H1 (cell line): Measurements from ENCODE around the gene LDB1.

Experiments
- EP300 ChIP-seq, 2 experiments: IDR thresholded peaks; 1 replicate in 1 of 2; 2 replicates in 1 of 2; pipeline ENCODE4 v1.6.1; 2011 to 2012; ENCODE audit warnings: low read depth in 2 of 2, low read length in 2 of 2, mild to moderate bottlenecking in 2 of 2, borderline replicate concordance in 1 of 2, inconsistent platforms in 1 of 2, moderate library complexity in 1 of 2
- EZH2 ChIP-seq: fragments of 200-600 bp; sonication (generic); IDR thresholded peaks from 2 replicates; pipeline ENCODE4 v1.7.1; 2012; ENCODE audit warnings: low read depth, mild to moderate bottlenecking, moderate library complexity, low read length, inconsistent platforms; ENCODE audit not compliant: severe bottlenecking
- JUN ChIP-seq: IDR thresholded peaks from 2 replicates; pipeline ENCODE4 v1.6.1; 2011; ENCODE audit warnings: low read depth, mild to moderate bottlenecking, improper control_type of control experiment, low read length
- PHF8 ChIP-seq: fragments of 200-600 bp; sonication (generic); conservative IDR thresholded peaks from 2 replicates; pipeline ENCODE4 v1.7.1; 2012; ENCODE audit warnings: low read depth, mild to moderate bottlenecking, inconsistent platforms, low read length, moderate library complexity
- POLR2AphosphoS5 ChIP-seq: IDR thresholded peaks from 2 replicates; pipeline ENCODE4 v1.6.1; 2011; ENCODE audit warnings: low read depth, low read length
- POU5F1 ChIP-seq: IDR thresholded peaks from 2 replicates; pipeline ENCODE4 v1.6.1; 2011; ENCODE audit warnings: low read depth, mild to moderate bottlenecking, low read length, moderate library complexity
- SP1 ChIP-seq: IDR thresholded peaks from 2 replicates; pipeline ENCODE4 v1.6.1; 2011; ENCODE audit warnings: low read depth, low read length
- SP4 ChIP-seq: IDR thresholded peaks from 2 replicates; pipeline ENCODE4 v1.6.1; 2012; ENCODE audit warnings: low read length, inconsistent platforms
- TAF1 ChIP-seq: IDR thresholded peaks from 2 replicates; pipeline ENCODE4 v1.6.1; 2011; ENCODE audit warnings: mild to moderate bottlenecking, low read depth, low read length
- TCF12 ChIP-seq: IDR thresholded peaks from 2 replicates; pipeline ENCODE4 v1.6.1; 2011; ENCODE audit warnings: low read depth, mild to moderate bottlenecking, low read length
- TF ChIP-seq, protein P1 (sequence below), 3 experiments: IDR thresholded peaks; 1 replicate in 2 of 3; 2 replicates in 1 of 3; pipeline versions ENCODE4 v1.5.1 to v1.6.1; 2011; ENCODE audit warnings: low read length in 3 of 3, mild to moderate bottlenecking in 3 of 3, inconsistent platforms in 2 of 3, low read depth in 1 of 3, moderate library complexity in 1 of 3; ENCODE audit not compliant: insufficient read depth in 1 of 3; ENCODE audit errors: control extremely low read depth in 1 of 3

- TF ChIP-seq, protein P1, sequence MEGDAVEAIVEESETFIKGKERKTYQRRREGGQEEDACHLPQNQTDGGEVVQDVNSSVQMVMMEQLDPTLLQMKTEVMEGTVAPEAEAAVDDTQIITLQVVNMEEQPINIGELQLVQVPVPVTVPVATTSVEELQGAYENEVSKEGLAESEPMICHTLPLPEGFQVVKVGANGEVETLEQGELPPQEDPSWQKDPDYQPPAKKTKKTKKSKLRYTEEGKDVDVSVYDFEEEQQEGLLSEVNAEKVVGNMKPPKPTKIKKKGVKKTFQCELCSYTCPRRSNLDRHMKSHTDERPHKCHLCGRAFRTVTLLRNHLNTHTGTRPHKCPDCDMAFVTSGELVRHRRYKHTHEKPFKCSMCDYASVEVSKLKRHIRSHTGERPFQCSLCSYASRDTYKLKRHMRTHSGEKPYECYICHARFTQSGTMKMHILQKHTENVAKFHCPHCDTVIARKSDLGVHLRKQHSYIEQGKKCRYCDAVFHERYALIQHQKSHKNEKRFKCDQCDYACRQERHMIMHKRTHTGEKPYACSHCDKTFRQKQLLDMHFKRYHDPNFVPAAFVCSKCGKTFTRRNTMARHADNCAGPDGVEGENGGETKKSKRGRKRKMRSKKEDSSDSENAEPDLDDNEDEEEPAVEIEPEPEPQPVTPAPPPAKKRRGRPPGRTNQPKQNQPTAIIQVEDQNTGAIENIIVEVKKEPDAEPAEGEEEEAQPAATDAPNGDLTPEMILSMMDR (IDR thresholded peaks at IDR 0.05; ENCODE audit: control extremely low read depth in 1 of 3, insufficient read depth in 1 of 3, low read depth in 1 of 3, low read length in 3 of 3), result no peak
- TF ChIP-seq EP300 (IDR thresholded peaks at IDR 0.05; ENCODE audit: borderline replicate concordance in 1 of 2, low read depth in 2 of 2, low read length in 2 of 2) (no peak), TAF1 (no peak), SP4 (no peak), EZH2 (no peak), TCF12 (no peak), JUN (no peak), POLR2AphosphoS5 (no peak), PHF8 (no peak), POU5F1 (no peak), SP1 (no peak)
Measured at GRCh38 chr10:102123223-102123622, 3.1 kb upstream of the LDB1 start.
